22Rv1 (cell line): Measurements from ENCODE around the gene VPS29.

Source experiments
- ZFX ChIP-seq: fragments of 450-650 bp; IDR thresholded peaks from 2 replicates; pipeline ENCODE4 v1.6.1; 2017; ENCODE audit warnings: antibody characterized with exemption, borderline replicate concordance
- TF ChIP-seq, protein P1 (sequence below): fragments of 450-650 bp; IDR thresholded peaks from 2 replicates; pipeline ENCODE4 v1.5.1; 2017; ENCODE audit warnings: mild to moderate bottlenecking

DNA sequence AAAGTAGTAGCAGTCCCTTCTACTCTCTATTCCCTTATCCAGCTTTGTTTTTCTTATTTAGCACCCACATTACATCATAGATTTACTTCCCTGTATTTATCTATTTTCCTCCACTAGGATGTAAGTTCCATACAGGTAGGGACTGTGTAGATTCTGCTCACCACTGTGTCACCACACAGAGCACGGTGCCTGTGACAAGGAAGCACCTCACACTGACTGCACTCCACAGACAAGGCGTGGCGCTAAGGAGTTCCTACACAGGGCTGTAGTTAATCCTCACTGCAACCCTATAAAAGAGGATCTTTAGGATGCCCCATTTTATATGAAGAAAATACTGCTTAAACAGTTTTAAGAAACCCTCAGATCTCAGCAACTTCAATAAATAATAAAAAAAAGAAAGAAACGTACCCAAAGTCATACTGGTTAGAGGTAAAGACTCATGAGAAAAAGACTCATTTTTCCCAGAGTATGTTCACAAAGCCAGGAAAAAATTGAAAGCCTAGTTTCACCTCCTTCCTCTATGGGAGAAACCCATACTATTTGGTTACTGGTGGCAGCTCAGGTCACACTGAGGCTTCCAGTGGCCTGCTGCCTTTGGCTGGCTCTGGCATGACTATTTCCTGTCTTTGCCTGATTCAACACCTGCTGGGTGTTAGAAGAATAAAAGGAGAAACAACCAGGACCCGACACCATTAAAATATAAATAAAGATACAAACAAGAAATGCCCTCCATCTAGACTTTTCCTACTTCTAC lies 37.1 kb upstream of the VPS29 start:
- TF ChIP-seq, protein P1, sequence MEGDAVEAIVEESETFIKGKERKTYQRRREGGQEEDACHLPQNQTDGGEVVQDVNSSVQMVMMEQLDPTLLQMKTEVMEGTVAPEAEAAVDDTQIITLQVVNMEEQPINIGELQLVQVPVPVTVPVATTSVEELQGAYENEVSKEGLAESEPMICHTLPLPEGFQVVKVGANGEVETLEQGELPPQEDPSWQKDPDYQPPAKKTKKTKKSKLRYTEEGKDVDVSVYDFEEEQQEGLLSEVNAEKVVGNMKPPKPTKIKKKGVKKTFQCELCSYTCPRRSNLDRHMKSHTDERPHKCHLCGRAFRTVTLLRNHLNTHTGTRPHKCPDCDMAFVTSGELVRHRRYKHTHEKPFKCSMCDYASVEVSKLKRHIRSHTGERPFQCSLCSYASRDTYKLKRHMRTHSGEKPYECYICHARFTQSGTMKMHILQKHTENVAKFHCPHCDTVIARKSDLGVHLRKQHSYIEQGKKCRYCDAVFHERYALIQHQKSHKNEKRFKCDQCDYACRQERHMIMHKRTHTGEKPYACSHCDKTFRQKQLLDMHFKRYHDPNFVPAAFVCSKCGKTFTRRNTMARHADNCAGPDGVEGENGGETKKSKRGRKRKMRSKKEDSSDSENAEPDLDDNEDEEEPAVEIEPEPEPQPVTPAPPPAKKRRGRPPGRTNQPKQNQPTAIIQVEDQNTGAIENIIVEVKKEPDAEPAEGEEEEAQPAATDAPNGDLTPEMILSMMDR: no peak
- no peak for TF ChIP-seq ZFX
